SK-N-MC (cell line): Measurements from ENCODE around the gene RHBDD1.

ENCODE experiments used
- DNase-seq: peaks from one replicate; pipeline ENCODE4 v3.0.0-alpha.2; 2011; ENCODE audit warnings: low read depth, low spot score
- H3K27ac ChIP-seq: fragments of 200-600 bp; sonication (generic); 2 replicates; pipeline ENCODE4 v1.5.1; 2016; ENCODE audit warnings: mixed run types
- H3K36me3 ChIP-seq: fragments of 200-600 bp; sonication (generic); 2 replicates; pipeline ENCODE4 v1.6.1; 2017; ENCODE audit warnings: antibody characterized with exemption, low read length, mixed read lengths; ENCODE audit not compliant: insufficient read depth
- H3K4me3 ChIP-seq: fragments of 200-600 bp; sonication (generic); 2 replicates; pipeline ENCODE4 v1.5.1; 2016
- H3K9ac ChIP-seq: fragments of 200-600 bp; sonication (generic); 2 replicates; pipeline ENCODE4 v1.8.0; 2017; ENCODE audit warnings: mixed run types, mixed read lengths; ENCODE audit not compliant: insufficient read length
- H3K9me3 ChIP-seq: fragments of 200-600 bp; sonication (generic); 2 replicates; pipeline ENCODE4 v1.6.1; 2017; ENCODE audit warnings: low read depth, mild to moderate bottlenecking, antibody characterized with exemption, low read length, moderate library complexity, mixed read lengths
- EZH2 ChIP-seq: fragments of 200-600 bp; sonication (generic); IDR thresholded peaks from one replicate; pipeline ENCODE4 v1.6.1; 2017; ENCODE audit warnings: antibody characterized with exemption
- FOXP2 ChIP-seq: optimal IDR thresholded peaks from 2 replicates; pipeline ENCODE3; 2011; ENCODE audit warnings: mild to moderate bottlenecking, moderate library complexity; ENCODE audit not compliant: insufficient read depth; ENCODE audit errors: extremely low read length, control extremely low read depth
- POLR2AphosphoS5 ChIP-seq: IDR thresholded peaks from 2 replicates; pipeline ENCODE4 v1.6.1; 2012; ENCODE audit warnings: mild to moderate bottlenecking, low read depth, low read length, borderline replicate concordance

RHBDD1 gene

DNA sequence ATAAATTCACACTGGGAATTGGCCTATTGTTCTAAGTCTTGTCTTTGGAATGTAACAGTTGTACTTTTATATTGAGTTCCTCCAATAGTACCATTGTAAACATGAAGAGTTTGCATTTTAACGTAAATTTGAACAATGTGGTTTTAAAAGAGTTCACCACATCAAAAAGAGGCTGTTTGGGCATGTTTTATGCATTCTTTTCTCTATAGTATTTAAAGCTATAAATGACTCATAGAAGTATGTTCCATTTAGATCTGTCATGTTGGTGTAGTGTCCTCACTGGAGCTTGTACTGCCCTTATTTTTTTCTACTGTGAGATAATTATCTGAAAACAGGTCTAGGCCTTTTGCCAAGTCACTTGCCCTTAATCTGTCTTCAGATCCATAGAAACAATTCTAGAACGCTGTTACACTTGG lies 141.9 kb downstream of the RHBDD1 start:
- no peaks in the 10 kb centered on the region for H3K9me3 ChIP-seq
- no peak for TF ChIP-seq FOXP2
- no peak for TF ChIP-seq POLR2AphosphoS5
- TF ChIP-seq EZH2 = no peak
- no peak for DNase-seq
- H3K36me3 ChIP-seq = no peaks in the 10 kb centered on the region
- no peak overlapping the region for H3K9ac ChIP-seq
- no peak overlapping the region for H3K4me3 ChIP-seq
- H3K27ac ChIP-seq = no peak overlapping the region

- TF ChIP-seq FOXP2 (no peak), POLR2AphosphoS5 (no peak), EZH2 (no peak)
- Histone ChIP-seq H3K4me3 (no peak overlapping the region), H3K27ac (no peak overlapping the region), H3K9me3 (no peaks in the 10 kb centered on the region), H3K36me3 (no peaks in the 10 kb centered on the region), H3K9ac (no peak overlapping the region)
- DNase-seq = no peak
Observed at GRCh38 chr2:226978300-226978699, 142.4 kb downstream of the RHBDD1 start.

GRCh38 chr2:226979004-226979403 lies 143.2 kb downstream of the RHBDD1 start:
- no peak for TF ChIP-seq POLR2AphosphoS5
- TF ChIP-seq FOXP2 = no peak
- no peak for TF ChIP-seq EZH2

DNA sequence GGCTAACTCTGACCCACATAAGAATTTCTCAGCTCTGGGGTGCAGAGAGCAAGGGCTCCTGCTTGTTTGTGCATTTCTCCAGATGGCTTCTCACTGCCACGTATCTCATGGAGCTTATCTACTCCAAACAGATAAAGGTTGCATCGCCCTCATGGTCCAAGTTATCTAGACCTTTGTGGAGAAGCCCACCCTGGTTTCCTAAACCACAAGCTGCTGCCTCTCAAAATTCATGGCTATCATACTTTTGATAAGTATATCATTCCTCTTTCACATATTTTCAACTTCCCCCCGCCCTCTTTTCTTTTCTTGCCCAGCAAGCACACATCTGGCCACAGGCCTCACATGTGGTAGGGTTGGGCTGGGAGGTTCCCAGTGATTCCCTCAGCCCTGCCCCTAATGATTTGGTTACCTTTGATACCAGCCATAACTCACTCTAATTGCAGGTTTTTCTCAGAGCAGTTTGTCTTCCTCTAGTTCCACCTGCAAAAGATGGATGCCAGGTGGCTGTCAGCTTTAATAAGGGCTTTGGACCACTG lies 146.0 kb downstream of the RHBDD1 start:
- TF ChIP-seq EZH2 (no peak), POLR2AphosphoS5 (no peak), FOXP2 (no peak)
- Histone ChIP-seq H3K36me3 (no peaks in the 10 kb centered on the region), H3K9me3 (no peaks in the 10 kb centered on the region), H3K4me3 (no peak overlapping the region), H3K9ac (no peak overlapping the region), H3K27ac (no peak overlapping the region)
- DNase-seq = no peak

More at GRCh38 chr2:226979004-226979403, 143.2 kb downstream of the RHBDD1 start:
- Histone ChIP-seq H3K4me3 (no peak overlapping the region), H3K36me3 (no peaks in the 10 kb centered on the region), H3K9ac (no peak overlapping the region), H3K9me3 (no peaks in the 10 kb centered on the region), H3K27ac (no peak overlapping the region)
- DNase-seq = no peak

GRCh38 chr2:226983895-226984749 lies 148.3 kb downstream of the RHBDD1 start:
- peak overlapping the region; percentile 46; the same call in 1 of the 2 replicates for H3K4me3 ChIP-seq

GRCh38 chr2:226984750-226985582 lies 149.1 kb downstream of the RHBDD1 start:
- Histone ChIP-seq H3K9ac (peak overlapping the region; percentile 30), H3K27ac (peak overlapping the region; percentile 73)
- TF ChIP-seq POLR2AphosphoS5 (peak; percentile 53; the same call in 1 of the 2 replicates), EZH2 (no peak), FOXP2 (peak; percentile 19)

More at GRCh38 chr2:226983895-226984749, 148.3 kb downstream of the RHBDD1 start:
- H3K36me3 ChIP-seq = no peaks in the 10 kb centered on the region
- DNase-seq = no peak
- H3K9me3 ChIP-seq = no peaks in the 10 kb centered on the region
- H3K27ac ChIP-seq = peak overlapping the region; percentile 73
- TF ChIP-seq POLR2AphosphoS5 (no peak), EZH2 (no peak), FOXP2 (no peak)
- H3K9ac ChIP-seq = peak overlapping the region; percentile 16

GRCh38 chr2:226985583-226985946 lies 149.7 kb downstream of the RHBDD1 start:
- no peak overlapping the region for H3K9ac ChIP-seq
- no peak overlapping the region for H3K4me3 ChIP-seq
- TF ChIP-seq POLR2AphosphoS5 = no peak
- no peak for TF ChIP-seq EZH2
- no peak overlapping the region for H3K27ac ChIP-seq
- H3K36me3 ChIP-seq = no peaks in the 10 kb centered on the region
- DNase-seq = no peak
- H3K9me3 ChIP-seq = no peaks in the 10 kb centered on the region

More at GRCh38 chr2:226984750-226985582, 149.1 kb downstream of the RHBDD1 start:
- DNase-seq = peak; percentile 84
- Histone ChIP-seq H3K9me3 (no peaks in the 10 kb centered on the region), H3K4me3 (peak overlapping the region; percentile 46), H3K36me3 (no peaks in the 10 kb centered on the region)

DNA sequence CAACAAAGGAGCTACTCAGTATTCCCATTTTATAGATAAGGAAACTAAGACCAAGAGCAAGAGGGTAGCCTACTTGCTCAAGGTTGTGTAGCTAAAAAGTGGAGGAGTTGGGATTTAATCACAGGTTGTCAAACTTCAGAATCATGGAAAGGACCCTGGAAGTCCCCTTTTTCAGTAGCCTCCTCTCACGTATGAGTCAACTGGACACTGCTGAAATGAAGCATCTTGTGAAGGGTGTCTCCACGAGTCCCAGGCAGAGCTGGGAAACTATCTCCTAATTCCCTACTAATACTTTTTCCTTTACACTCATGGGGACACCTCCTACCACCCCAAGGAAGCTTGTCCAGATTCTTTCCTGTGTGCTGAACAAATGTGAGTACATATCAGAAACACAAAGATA lies 155.8 kb downstream of the RHBDD1 start:
- no peak overlapping the region for H3K9ac ChIP-seq
- no peak for DNase-seq
- no peak overlapping the region for H3K27ac ChIP-seq
- H3K36me3 ChIP-seq = no peaks in the 10 kb centered on the region; the same call in 1 of the 2 replicates
- TF ChIP-seq FOXP2 (no peak), EZH2 (no peak), POLR2AphosphoS5 (no peak)
- no peaks in the 10 kb centered on the region for H3K9me3 ChIP-seq
- H3K4me3 ChIP-seq = no peak overlapping the region
